Stimulated activated naive B cell treated with anti-CD40 and anti-IgM and Interleukin-4, amounts not matched to agents 10 μg/mL and 1 μg/mL and 100 μg/mL, for 72 hours (primary cell): ENCODE results near the gene BTN2A1.
A peak's percentile ranks its signal among the peaks of the same experiment; 100 is the strongest.
"Not testable (repeated sequence)": the region's sequence is repeated elsewhere in the genome, so short reads cannot be mapped to it uniquely, and the experiment has no call there.

ENCODE experiments used
- ATAC-seq, 2 donors: fragments of 150-1000 bp; cut with Tn5 transposase; replicated peaks; 2 replicates each; pipeline ENCODE4 v1.10.0; 2021; ENCODE audit warnings: moderate library complexity in 1 of 2
- DNase-seq: peaks from one replicate; pipeline ENCODE4 v3.0.0; 2021
- H3K27ac Mint-ChIP-seq: one replicate; pipeline ENCODE4 v1.8.0; 2022; ENCODE audit warnings: mild to moderate bottlenecking, mixed read lengths
- H3K27me3 Mint-ChIP-seq, 2 donors: one replicate each; pipeline ENCODE4 v1.8.0; 2022; ENCODE audit warnings: mixed read lengths in 2 of 2
- H3K36me3 Mint-ChIP-seq, 2 donors: one replicate each; pipeline ENCODE4 v1.8.0; 2022; ENCODE audit warnings: mixed read lengths in 2 of 2, mild to moderate bottlenecking in 1 of 2
- H3K4me1 Mint-ChIP-seq, 2 donors: one replicate each; pipeline ENCODE4 v1.8.0; 2022; ENCODE audit warnings: mixed read lengths in 2 of 2, mild to moderate bottlenecking in 1 of 2
- H3K4me3 Mint-ChIP-seq, 2 donors: one replicate each; pipeline ENCODE4 v1.8.0; 2022; ENCODE audit warnings: mild to moderate bottlenecking in 2 of 2, mixed read lengths in 2 of 2, moderate library complexity in 1 of 2
- H3K9me3 Mint-ChIP-seq, 2 donors: one replicate each; pipeline ENCODE4 v1.8.0; 2022; ENCODE audit warnings: mixed read lengths in 2 of 2, mild to moderate bottlenecking in 1 of 2

The BTN2A1 gene

DNA sequence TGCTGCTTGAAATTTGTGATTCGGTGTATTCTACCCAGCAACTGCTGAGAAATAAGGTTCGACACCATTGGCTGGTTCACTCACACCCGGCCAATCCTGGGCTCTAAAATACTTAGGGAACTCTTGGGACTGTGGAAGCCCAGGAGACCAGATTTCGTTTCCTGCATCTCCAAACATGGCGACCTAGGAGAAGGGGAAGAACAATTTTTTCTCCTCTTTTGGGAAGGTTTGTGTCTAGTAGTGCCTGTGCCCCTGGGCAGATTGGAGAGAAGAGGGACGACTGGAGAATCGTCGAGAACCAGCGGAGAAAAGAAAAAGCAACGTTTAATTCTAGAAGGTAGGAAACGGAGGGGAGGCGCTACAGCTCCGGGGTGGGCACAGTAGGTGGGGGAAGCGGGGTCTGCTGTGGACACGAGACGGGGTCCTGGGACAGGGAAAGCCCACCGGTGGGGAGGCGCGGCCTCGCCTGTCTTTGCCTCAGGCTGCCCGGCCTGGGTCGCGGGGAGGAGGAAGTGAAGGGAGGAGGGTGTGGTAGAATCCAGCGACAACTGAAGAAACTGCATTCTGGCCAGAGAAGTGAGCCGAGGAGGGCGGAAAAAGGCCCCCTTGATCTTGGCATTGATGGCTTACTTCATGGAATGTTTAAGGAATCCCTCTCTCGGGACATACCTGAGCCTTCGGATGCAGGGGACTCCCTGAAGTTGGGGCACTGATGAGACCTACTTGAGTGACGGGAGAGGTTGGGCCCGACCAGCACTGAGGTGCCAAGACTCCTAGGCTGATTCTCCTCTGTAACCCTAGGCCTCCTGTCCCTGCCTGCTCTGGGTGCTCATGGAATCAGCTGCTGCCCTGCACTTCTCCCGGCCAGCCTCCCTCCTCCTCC is at the start of gene BTN2A1:
TSS of gene BTN2A1 (plus strand) at position 150 of the 883 bp plus-strand sequence. CDS start at position 832, 682 bp downstream.
- DNase-seq: peak; percentile 62
- Mint-ChIP-seq H3K36me3 (peaks cover 32 to 38% of the 10 kb centered on the region in 2 donors), H3K4me3 (peak within 1 kb of the TSS; percentile 96 to 99), H3K27me3 (no peaks in the 10 kb centered on the region), H3K4me1 (peaks cover 35 to 50% of the 10 kb centered on the region in 2 donors), H3K9me3 (no peaks in the 10 kb centered on the region), H3K27ac (peak within 1 kb of the TSS; percentile 99)
- ATAC-seq: peak; percentile 98

GRCh38 chr6:26408828-26409730 is 48.7 kb upstream of the BTN2A1 start:
- peaks cover 28 to 46% of the 10 kb centered on the region in 2 donors for H3K4me1 Mint-ChIP-seq
- peaks cover 49 to 75% of the 10 kb centered on the region in 2 donors for H3K36me3 Mint-ChIP-seq
- H3K27ac Mint-ChIP-seq: no peak overlapping the region

GRCh38 chr6:26411751-26412150 is 46.0 kb upstream of the BTN2A1 start:
- Mint-ChIP-seq H3K4me3 (no peak overlapping the region), H3K9me3 (peaks cover 3% of the 10 kb centered on the region in 2 donors), H3K4me1 (peaks cover 19 to 35% of the 10 kb centered on the region in 2 donors), H3K27me3 (no peaks in the 10 kb centered on the region), H3K36me3 (peaks cover 51 to 80% of the 10 kb centered on the region in 2 donors), H3K27ac (no peak overlapping the region)
- DNase-seq (no peak), ATAC-seq (no peak)

More at GRCh38 chr6:26408828-26409730, 48.7 kb upstream of the BTN2A1 start:
- H3K9me3 Mint-ChIP-seq: no peaks in the 10 kb centered on the region
- ATAC-seq (no peak), DNase-seq (no peak)
- H3K27me3 Mint-ChIP-seq: no peaks in the 10 kb centered on the region
- H3K4me3 Mint-ChIP-seq: no peak overlapping the region

- Mint-ChIP-seq H3K27ac (peak overlapping the region; percentile 37), H3K4me3 (no peak overlapping the region), H3K27me3 (no peaks in the 10 kb centered on the region), H3K9me3 (peaks cover 5 to 7% of the 10 kb centered on the region in 2 donors), H3K36me3 (peaks cover 51 to 79% of the 10 kb centered on the region in 2 donors), H3K4me1 (peaks cover 16 to 31% of the 10 kb centered on the region in 2 donors)
- DNase-seq (no peak), ATAC-seq (no peak)
Observed at GRCh38 chr6:26412228-26412627, 45.5 kb upstream of the BTN2A1 start.

DNA sequence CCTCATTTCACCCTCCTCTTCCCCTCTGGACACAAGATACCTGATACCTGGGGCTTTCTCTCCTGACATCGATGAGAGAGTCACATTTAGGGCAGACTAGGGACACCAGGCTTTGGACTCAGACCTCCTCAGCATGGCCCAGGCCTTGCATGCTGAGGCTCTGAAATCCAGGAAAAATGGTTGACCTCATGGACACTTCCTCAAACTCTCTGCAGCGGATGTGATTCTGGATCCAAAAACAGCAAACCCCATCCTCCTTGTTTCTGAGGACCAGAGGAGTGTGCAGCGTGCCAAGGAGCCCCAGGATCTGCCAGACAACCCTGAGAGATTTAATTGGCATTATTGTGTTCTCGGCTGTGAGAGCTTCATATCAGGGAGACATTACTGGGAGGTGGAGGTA is 44.8 kb upstream of the BTN2A1 start:
- Mint-ChIP-seq H3K27ac (no peak overlapping the region), H3K27me3 (no peaks in the 10 kb centered on the region), H3K4me3 (no peak overlapping the region), H3K9me3 (peaks cover 9 to 12% of the 10 kb centered on the region in 2 donors), H3K36me3 (peaks cover 55 to 76% of the 10 kb centered on the region in 2 donors), H3K4me1 (peaks cover 13 to 27% of the 10 kb centered on the region in 2 donors)
- ATAC-seq (no peak), DNase-seq (no peak)

DNA sequence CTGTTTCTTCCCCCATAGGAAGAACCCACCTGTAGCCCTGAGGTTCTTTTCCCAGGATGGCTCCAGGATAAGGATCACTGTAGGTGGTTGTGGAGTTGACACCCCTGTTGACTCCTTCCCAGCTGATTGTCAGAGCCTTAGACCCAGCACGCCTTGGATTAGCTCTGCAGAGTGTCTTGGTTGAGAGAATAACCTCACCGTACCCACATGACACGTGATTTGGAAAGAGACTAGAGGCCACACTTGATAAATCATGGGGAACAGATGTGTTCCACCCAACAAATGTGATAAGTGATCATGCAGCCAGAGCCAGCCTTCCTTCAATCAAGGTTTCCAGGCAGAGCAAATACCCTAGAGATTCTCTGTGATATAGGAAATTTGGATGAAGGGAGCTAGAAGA is 43.5 kb upstream of the BTN2A1 start:
- peaks cover 13 to 27% of the 10 kb centered on the region in 2 donors for H3K4me1 Mint-ChIP-seq
- ATAC-seq (peak; percentile 45 to 83), DNase-seq (no peak)
- peaks cover 15 to 20% of the 10 kb centered on the region in 2 donors for H3K9me3 Mint-ChIP-seq
- H3K27ac Mint-ChIP-seq: no peak overlapping the region
- H3K36me3 Mint-ChIP-seq: peaks cover 53 to 79% of the 10 kb centered on the region in 2 donors
- H3K4me3 Mint-ChIP-seq: no peak overlapping the region
- no peaks in the 10 kb centered on the region for H3K27me3 Mint-ChIP-seq

- Mint-ChIP-seq H3K36me3 (peaks cover 47 to 72% of the 10 kb centered on the region in 2 donors), H3K27me3 (no peaks in the 10 kb centered on the region), H3K4me1 (peaks cover 13 to 27% of the 10 kb centered on the region in 2 donors), H3K4me3 (no peak overlapping the region), H3K27ac (no peak overlapping the region), H3K9me3 (peaks cover 15 to 20% of the 10 kb centered on the region in 2 donors)
- DNase-seq: no peak
- no peak for ATAC-seq
Observed at GRCh38 chr6:26415036-26415614, 42.6 kb upstream of the BTN2A1 start.

DNA sequence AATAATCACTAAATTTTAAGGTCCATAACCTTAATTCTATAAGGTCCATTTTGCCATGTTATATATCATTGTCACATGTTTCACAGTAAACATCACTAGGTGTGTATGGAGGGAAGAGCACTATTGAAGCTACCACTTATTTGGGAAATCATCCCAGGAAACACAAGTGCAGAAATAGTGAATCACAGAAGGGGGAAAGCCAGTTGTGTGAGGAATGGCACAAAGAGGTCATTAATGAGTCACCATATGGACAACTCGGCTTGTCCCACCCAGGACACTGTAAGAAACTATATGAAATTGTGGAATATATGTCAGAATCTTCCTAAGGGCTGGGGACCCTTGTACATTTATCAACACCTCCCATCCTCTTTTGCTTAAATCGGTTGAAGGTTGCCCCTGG is 42.0 kb upstream of the BTN2A1 start:
- Mint-ChIP-seq H3K9me3 (peaks cover 15 to 20% of the 10 kb centered on the region in 2 donors), H3K4me3 (no peak overlapping the region), H3K27me3 (no peaks in the 10 kb centered on the region), H3K27ac (no peak overlapping the region), H3K4me1 (peaks cover 13 to 27% of the 10 kb centered on the region in 2 donors), H3K36me3 (peaks cover 43 to 67% of the 10 kb centered on the region in 2 donors)
- no peak for DNase-seq
- ATAC-seq: no peak

DNA sequence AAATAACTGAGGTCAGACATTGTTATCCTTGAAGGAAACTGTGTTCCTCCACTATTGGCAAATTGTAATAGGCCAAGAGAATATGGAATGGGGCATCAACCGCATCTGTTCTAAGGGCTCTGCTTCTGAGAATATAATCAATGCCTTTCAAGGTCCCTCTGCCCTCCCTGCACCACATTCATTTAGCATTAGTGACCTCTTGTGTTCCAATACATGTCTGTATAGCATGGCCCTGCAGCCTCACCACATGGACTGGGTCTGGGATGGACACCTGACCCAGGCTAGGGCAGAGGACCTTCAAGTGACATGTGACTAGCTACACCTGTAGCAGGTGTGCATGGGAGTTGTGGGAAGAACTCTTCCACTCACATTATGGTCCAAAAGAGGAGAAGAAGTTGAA is 41.5 kb upstream of the BTN2A1 start:
- no peak overlapping the region for H3K4me3 Mint-ChIP-seq
- H3K4me1 Mint-ChIP-seq: peaks cover 13 to 27% of the 10 kb centered on the region in 2 donors
- peak overlapping the region; percentile 26 for H3K27ac Mint-ChIP-seq
- DNase-seq: no peak
- H3K9me3 Mint-ChIP-seq: peaks cover 15 to 20% of the 10 kb centered on the region in 2 donors
- no peak for ATAC-seq
- H3K36me3 Mint-ChIP-seq: peaks cover 41 to 62% of the 10 kb centered on the region in 2 donors
- H3K27me3 Mint-ChIP-seq: no peaks in the 10 kb centered on the region

DNA sequence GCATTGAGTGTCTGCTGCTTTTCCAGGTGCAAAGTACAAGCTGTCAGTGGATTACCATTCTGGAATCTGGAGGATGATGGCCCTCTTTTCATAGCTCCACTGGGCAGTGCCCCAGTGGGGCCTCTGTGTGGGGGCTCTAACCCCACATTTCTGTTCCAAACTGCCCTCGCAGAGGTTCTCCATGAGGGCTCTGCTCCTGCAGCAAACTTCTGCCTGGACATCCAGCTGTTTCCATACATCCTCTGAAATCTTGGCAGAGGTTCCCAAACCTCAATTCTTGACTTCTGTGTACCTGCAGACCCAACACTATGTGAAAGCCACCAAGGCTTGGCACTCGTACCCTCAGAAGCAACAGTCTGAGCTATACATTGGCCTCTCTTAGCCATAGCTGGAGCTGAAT is 39.7 kb upstream of the BTN2A1 start:
- peaks cover 28 to 47% of the 10 kb centered on the region in 2 donors for H3K36me3 Mint-ChIP-seq
- not testable (repeated sequence) for H3K27ac Mint-ChIP-seq

GRCh38 chr6:26418795-26419194 is 39.0 kb upstream of the BTN2A1 start:
- Mint-ChIP-seq H3K9me3 (peaks cover 15 to 20% of the 10 kb centered on the region in 2 donors), H3K36me3 (peaks cover 22 to 40% of the 10 kb centered on the region in 2 donors), H3K4me1 (peaks cover 15% of the 10 kb centered on the region in 2 donors)
- not testable (repeated sequence) for H3K27me3 Mint-ChIP-seq, H3K4me3 Mint-ChIP-seq, DNase-seq, H3K27ac Mint-ChIP-seq, ATAC-seq

More for the DNA sequence above, 39.7 kb upstream of the BTN2A1 start:
- H3K27me3 Mint-ChIP-seq, H3K4me3 Mint-ChIP-seq, ATAC-seq, DNase-seq: not testable (repeated sequence)
- peaks cover 15 to 20% of the 10 kb centered on the region in 2 donors for H3K9me3 Mint-ChIP-seq
- H3K4me1 Mint-ChIP-seq: peaks cover 18 to 19% of the 10 kb centered on the region in 2 donors

DNA sequence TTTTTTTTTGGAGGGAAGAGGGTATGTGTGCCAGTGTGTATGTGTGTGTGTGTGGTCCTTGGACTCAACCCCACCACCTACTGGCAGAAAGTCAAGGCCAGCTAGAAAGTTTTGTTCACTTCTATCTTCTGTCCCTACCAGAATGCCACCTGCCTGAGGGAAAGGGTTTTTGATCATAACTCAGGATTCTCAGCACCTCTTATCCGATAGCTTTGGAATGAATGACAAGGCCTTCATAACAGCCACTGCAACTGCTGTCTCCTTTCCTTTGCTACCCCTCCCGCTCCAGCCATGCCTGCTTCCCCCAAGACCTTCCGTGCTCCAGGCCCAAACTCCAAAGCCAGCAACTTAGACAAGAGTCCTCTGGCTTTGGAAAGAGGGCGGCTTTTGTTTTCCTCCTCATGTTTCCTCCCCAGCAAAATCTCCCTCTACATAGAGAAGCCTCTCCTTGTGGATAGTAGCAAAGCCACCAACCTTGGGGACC is 37.0 kb upstream of the BTN2A1 start:
- H3K4me1 Mint-ChIP-seq: peaks cover 0 to 5% of the 10 kb centered on the region in 2 donors
- ATAC-seq: peak; percentile 64 to 66
- no peak overlapping the region for H3K27ac Mint-ChIP-seq
- H3K36me3 Mint-ChIP-seq: peaks cover 18 to 29% of the 10 kb centered on the region in 2 donors
- no peaks in the 10 kb centered on the region for H3K27me3 Mint-ChIP-seq
- no peak overlapping the region for H3K4me3 Mint-ChIP-seq
- no peak for DNase-seq
- peaks cover 15 to 20% of the 10 kb centered on the region in 2 donors for H3K9me3 Mint-ChIP-seq

DNA sequence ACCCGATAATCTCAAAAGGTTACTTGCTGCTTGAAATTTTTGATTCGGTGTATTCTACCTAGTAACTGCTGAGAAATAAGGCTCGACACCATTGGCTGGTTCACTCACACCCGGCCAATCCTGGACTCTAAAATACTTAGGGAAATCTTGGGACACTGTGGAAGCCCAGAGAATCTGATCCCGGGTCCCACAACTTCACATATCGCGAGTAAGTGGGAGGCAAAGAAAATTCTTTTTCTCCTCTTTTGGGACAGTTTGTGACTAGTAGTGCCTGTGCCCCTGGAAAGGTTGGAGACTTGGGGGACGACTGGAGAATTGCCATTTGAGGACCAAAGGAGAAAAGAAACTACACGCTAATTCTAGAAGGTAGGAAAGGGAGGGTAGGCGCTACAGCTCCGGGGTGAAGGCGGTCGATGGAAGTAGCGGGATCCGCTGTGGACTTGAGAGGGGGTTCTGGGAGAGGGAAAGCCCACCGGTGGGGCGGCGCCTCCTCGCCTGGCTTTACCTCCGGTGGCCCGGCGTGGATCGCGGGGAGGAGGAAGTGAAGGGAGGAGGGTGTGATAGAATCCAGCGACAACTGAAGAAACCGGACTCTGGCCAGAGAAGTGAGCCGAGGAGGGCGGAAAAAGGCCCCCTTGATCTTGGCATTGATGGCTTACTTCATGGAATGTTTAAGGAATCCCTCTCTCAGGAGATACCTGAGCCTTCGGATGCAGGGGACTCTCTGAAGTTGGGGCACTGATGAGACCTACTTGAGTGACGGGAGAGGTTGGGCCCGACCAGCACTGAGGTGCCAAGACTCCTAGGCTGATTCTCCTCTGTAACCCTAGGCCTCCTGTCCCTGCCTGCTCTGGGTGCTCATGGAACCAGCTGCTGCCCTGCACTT is 36.3 kb upstream of the BTN2A1 start:
- no peak overlapping the region for H3K4me3 Mint-ChIP-seq
- peak; percentile 96 to 97 for ATAC-seq
- DNase-seq: peak; percentile 38

More for the DNA sequence above, 36.3 kb upstream of the BTN2A1 start:
- H3K27ac Mint-ChIP-seq: no peak overlapping the region
- H3K36me3 Mint-ChIP-seq: peaks cover 18 to 27% of the 10 kb centered on the region in 2 donors
- no peaks in the 10 kb centered on the region for H3K27me3 Mint-ChIP-seq
- peaks cover 13 to 17% of the 10 kb centered on the region in 2 donors for H3K9me3 Mint-ChIP-seq
- peaks cover 0 to 5% of the 10 kb centered on the region in 2 donors for H3K4me1 Mint-ChIP-seq
